Measurements from ENCODE around the gene IL10. TPM values are rescaled to one million over a fixed set of nuclear protein-coding genes. Genes with fewer than 3 reads are reported as not detected.
A peak's percentile ranks its signal among the peaks of the same experiment; 100 is the strongest.

IL10 gene
- 2.8 and 3.4 TPM in 2 replicates for total RNA-seq

DNA sequence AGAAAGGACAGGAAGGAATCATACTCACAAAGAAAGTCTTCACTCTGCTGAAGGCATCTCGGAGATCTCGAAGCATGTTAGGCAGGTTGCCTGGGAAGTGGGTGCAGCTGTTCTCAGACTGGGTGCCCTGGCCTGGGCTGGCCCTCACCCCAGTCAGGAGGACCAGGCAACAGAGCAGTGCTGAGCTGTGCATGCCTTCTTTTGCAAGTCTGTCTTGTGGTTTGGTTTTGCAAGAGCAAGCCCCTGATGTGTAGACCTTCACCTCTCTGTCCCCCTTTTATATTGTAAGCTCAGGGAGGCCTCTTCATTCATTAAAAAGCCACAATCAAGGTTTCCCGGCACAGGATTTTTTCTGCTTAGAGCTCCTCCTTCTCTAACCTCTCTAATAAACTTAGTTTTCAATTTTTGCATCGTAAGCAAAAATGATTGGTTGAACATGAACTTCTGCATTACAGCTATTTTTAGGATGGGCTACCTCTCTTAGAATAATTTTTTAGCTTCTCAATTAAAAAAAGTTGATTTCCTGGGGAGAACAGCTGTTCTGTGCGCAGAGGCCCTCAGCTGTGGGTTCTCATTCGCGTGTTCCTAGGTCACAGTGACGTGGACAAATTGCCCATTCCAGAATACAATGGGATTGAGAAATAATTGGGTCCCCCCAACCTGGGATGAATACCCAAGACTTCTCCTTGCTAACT lies at the start of gene IL10:
IL10 (minus strand) TSS at position 252 of the 695 bp plus-strand sequence; CDS start at position 193, 59 bp downstream.
- H3K4me3 Mint-ChIP-seq = peak within 1 kb of the TSS; percentile 81
- POLR2A ChIA-PET = interaction anchor here (0.6 to 8.0 kb wide), 8 partner anchors 10 to 640 kb away, joined by 3 to 67 read pairs (median 6); no protein-coding TSS in a partner anchor
- no peaks in the 10 kb centered on the region for H3K27me3 Mint-ChIP-seq

GRCh38 chr1:206821493-206821892 lies 49.2 kb upstream of the IL10 start:
- no peaks in the 10 kb centered on the region for H3K36me3 Mint-ChIP-seq (ENCODE audit: low read depth)

More for the DNA sequence above, at the start of gene IL10:
- TF ChIP-seq, protein P1, sequence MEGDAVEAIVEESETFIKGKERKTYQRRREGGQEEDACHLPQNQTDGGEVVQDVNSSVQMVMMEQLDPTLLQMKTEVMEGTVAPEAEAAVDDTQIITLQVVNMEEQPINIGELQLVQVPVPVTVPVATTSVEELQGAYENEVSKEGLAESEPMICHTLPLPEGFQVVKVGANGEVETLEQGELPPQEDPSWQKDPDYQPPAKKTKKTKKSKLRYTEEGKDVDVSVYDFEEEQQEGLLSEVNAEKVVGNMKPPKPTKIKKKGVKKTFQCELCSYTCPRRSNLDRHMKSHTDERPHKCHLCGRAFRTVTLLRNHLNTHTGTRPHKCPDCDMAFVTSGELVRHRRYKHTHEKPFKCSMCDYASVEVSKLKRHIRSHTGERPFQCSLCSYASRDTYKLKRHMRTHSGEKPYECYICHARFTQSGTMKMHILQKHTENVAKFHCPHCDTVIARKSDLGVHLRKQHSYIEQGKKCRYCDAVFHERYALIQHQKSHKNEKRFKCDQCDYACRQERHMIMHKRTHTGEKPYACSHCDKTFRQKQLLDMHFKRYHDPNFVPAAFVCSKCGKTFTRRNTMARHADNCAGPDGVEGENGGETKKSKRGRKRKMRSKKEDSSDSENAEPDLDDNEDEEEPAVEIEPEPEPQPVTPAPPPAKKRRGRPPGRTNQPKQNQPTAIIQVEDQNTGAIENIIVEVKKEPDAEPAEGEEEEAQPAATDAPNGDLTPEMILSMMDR (IDR thresholded peaks at IDR 0.05) = no peak
- DNase-seq (no peak), ATAC-seq (ENCODE audit: low read depth) (no peak)
- CTCF ChIA-PET = interaction anchor here (1.2 to 8.2 kb wide), 5 partner anchors 10 to 38 kb away, joined by 4 to 49 read pairs (median 6); no protein-coding TSS in a partner anchor
- intact Hi-C loops (cut with micrococcal nuclease) = loop anchor here (5.0 kb wide), 1 partner anchor 35 kb away; no protein-coding TSS in a partner anchor
- Mint-ChIP-seq H3K4me1 (peaks cover 80% of the 10 kb centered on the region), H3K9me3 (no peaks in the 10 kb centered on the region), H3K36me3 (ENCODE audit: low read depth) (no peaks in the 10 kb centered on the region), H3K27ac (peak within 1 kb of the TSS; percentile 48)

DNA sequence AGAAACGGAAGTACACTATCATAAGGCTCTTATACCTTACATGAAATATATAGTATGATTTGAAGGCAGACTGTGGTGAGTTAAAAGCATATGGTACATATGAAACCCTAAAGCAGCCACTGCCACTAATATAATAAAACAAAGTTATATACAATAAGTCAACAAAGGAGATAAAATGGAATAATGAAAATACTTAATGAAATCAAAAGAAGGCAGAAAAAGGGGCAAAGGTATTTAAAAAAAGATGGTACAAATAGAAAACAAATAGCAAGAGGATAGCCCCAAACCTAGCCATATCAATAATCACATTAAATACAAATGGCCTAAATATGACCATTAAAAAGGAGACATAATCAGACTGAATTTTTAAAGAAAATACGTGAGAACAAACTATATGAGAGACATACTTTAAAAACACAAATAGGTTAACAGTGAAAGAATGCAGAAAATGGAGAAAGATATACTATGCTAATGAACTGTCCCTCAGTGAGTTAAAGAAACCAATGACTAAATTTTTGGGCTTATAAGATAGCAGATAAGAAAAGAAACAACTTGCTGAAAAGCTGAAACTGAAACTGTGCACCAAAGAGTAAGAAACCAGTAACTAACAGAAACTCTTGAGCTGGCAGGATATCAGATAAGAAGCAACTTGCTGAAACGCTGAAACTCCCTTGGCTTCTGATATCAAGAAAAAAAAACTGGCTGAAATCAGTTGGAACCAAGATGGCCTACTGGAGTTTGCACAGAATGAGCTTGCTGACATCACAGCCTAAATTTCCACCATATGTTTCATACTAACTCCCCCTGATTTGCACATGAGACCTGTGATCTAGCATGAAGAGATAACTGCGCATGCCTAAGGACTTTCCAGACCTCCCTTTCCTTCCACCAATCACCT lies 44.3 kb upstream of the IL10 start:
- CTCF ChIA-PET = interaction anchor here (0.6 to 1.5 kb wide), 7 partner anchors 13 to 186 kb away, joined by 3 to 6 read pairs (median 3); no protein-coding TSS in a partner anchor
- Mint-ChIP-seq H3K4me3 (no peak overlapping the region), H3K9me3 (peaks cover 4% of the 10 kb centered on the region), H3K27ac (peak overlapping the region; percentile 78), H3K4me1 (peaks cover 50% of the 10 kb centered on the region), H3K27me3 (no peaks in the 10 kb centered on the region), H3K36me3 (ENCODE audit: low read depth) (no peaks in the 10 kb centered on the region)
- ATAC-seq (ENCODE audit: low read depth) (peak; percentile 33), DNase-seq (no peak)
- TF ChIP-seq, protein P1 (IDR thresholded peaks at IDR 0.05) = no peak
- intact Hi-C loops (cut with micrococcal nuclease) = loop anchor here (2.0 to 10.0 kb wide), 3 partner anchors 16 to 48 kb away; partner anchors contain the start of gene IL20
- POLR2A ChIA-PET = interaction anchor here (0.6 to 1.2 kb wide), 2 partner anchors 24 to 92 kb away, joined by 3 to 5 read pairs; no protein-coding TSS in a partner anchor

More at GRCh38 chr1:206821493-206821892, 49.2 kb upstream of the IL10 start:
- ChIA-PET POLR2A (no interaction called here), CTCF (no interaction called here)
- no peak overlapping the region for H3K27ac Mint-ChIP-seq
- no peaks in the 10 kb centered on the region for H3K27me3 Mint-ChIP-seq
- peaks cover 38% of the 10 kb centered on the region for H3K4me1 Mint-ChIP-seq
- H3K4me3 Mint-ChIP-seq = no peak overlapping the region
- TF ChIP-seq, protein P1 (IDR thresholded peaks at IDR 0.05) = no peak
- DNase-seq (no peak), ATAC-seq (ENCODE audit: low read depth) (no peak)
- H3K9me3 Mint-ChIP-seq = peaks cover 3% of the 10 kb centered on the region
- intact Hi-C loops (cut with micrococcal nuclease) = loop anchor here (10.0 kb wide), 1 partner anchor 1157 kb away; no protein-coding TSS in a partner anchor

- Mint-ChIP-seq H3K4me3 (peak overlapping the region; percentile 44), H3K36me3 (ENCODE audit: low read depth) (no peaks in the 10 kb centered on the region), H3K4me1 (peaks cover 47% of the 10 kb centered on the region), H3K27me3 (no peaks in the 10 kb centered on the region), H3K9me3 (peaks cover 4% of the 10 kb centered on the region), H3K27ac (peak overlapping the region; percentile 73)
- intact Hi-C loops (cut with micrococcal nuclease) = loop anchor here (5.0 to 10.0 kb wide), 2 partner anchors 33 to 50 kb away; partner anchors contain the start of gene IL20
- ChIA-PET CTCF (interaction anchor here (1.2 to 1.9 kb wide), 3 partner anchors 16 to 167 kb away, joined by 3 to 12 read pairs (median 11); no protein-coding TSS in a partner anchor), POLR2A (interaction anchor here (0.7 to 1.4 kb wide), 3 partner anchors 23 to 94 kb away, joined by 3 to 4 read pairs (median 3); no protein-coding TSS in a partner anchor)
- TF ChIP-seq, protein P1 (IDR thresholded peaks at IDR 0.05) = no peak
- peak; percentile 69 for ATAC-seq (ENCODE audit: low read depth)
- no peak for DNase-seq
Measured at GRCh38 chr1:206814716-206815341, 42.5 kb upstream of the IL10 start.

All from activated B cell treated with CpG ODN at 0.5 μM for 24 hours (primary cell).